Skeletal muscle cell (primary cell): ENCODE results near the gene AKAP7.
A peak's percentile ranks its signal among the peaks of the same experiment; 100 is the strongest.

ENCODE experiments used
- DNase-seq: peaks from one replicate; pipeline ENCODE4 v3.0.0-alpha.2; 2010; ENCODE audit warnings: low read depth
- H3K4me3 ChIP-seq: 2 replicates; pipeline ENCODE4 v1.5.1; 2011; ENCODE audit warnings: low read depth, mild to moderate bottlenecking, control low read depth, low read length, moderate library complexity

The AKAP7 gene

GRCh38 chr6:131183427-131184095, 48.3 kb downstream of the AKAP7 start:
- no peak overlapping the region for H3K4me3 ChIP-seq
- DNase-seq: no peak

- no peak overlapping the region for H3K4me3 ChIP-seq
- no peak for DNase-seq
Measured at GRCh38 chr6:131191590-131191989, 56.3 kb downstream of the AKAP7 start.

- DNase-seq: no peak
- H3K4me3 ChIP-seq: no peak overlapping the region
Measured at GRCh38 chr6:131197716-131198115, 62.4 kb downstream of the AKAP7 start.

GRCh38 chr6:131199568-131200272, 64.5 kb downstream of the AKAP7 start:
- H3K4me3 ChIP-seq: no peak overlapping the region
- peak; percentile 32 for DNase-seq

- H3K4me3 ChIP-seq: no peak overlapping the region
- DNase-seq: no peak
Measured at GRCh38 chr6:131205481-131206244, 70.4 kb downstream of the AKAP7 start.

GRCh38 chr6:131206463-131207251, 71.4 kb downstream of the AKAP7 start:
- no peak for DNase-seq
- H3K4me3 ChIP-seq: no peak overlapping the region

GRCh38 chr6:131208787-131209186, 73.5 kb downstream of the AKAP7 start:
- DNase-seq: no peak
- H3K4me3 ChIP-seq: no peak overlapping the region

- no peak overlapping the region for H3K4me3 ChIP-seq
- DNase-seq: no peak
Measured at GRCh38 chr6:131210469-131210868, 75.2 kb downstream of the AKAP7 start.

- H3K4me3 ChIP-seq: no peak overlapping the region
- peak; percentile 50 for DNase-seq
Measured at GRCh38 chr6:131212024-131212423, 76.8 kb downstream of the AKAP7 start.

GRCh38 chr6:131212913-131213312, 77.6 kb downstream of the AKAP7 start:
- no peak for DNase-seq
- no peak overlapping the region for H3K4me3 ChIP-seq

- peak; percentile 76 for DNase-seq
- H3K4me3 ChIP-seq: no peak overlapping the region
Measured at GRCh38 chr6:131213501-131213990, 78.3 kb downstream of the AKAP7 start.

- DNase-seq: no peak
- no peak overlapping the region for H3K4me3 ChIP-seq
Measured at GRCh38 chr6:131215219-131215618, 80.0 kb downstream of the AKAP7 start.

GRCh38 chr6:131216246-131216645, 81.0 kb downstream of the AKAP7 start:
- no peak overlapping the region for H3K4me3 ChIP-seq
- DNase-seq: no peak

GRCh38 chr6:131222773-131223172, 87.5 kb downstream of the AKAP7 start:
- no peak for DNase-seq
- no peak overlapping the region for H3K4me3 ChIP-seq

GRCh38 chr6:131223416-131223815, 88.1 kb downstream of the AKAP7 start:
- DNase-seq: no peak

GRCh38 chr6:131225127-131225526, 89.9 kb downstream of the AKAP7 start:
- no peak overlapping the region for H3K4me3 ChIP-seq
- no peak for DNase-seq

More at GRCh38 chr6:131223416-131223815, 88.1 kb downstream of the AKAP7 start:
- no peak overlapping the region for H3K4me3 ChIP-seq

GRCh38 chr6:131225959-131226358, 90.7 kb downstream of the AKAP7 start:
- DNase-seq: no peak
- H3K4me3 ChIP-seq: no peak overlapping the region

GRCh38 chr6:131226459-131227157, 91.3 kb downstream of the AKAP7 start:
- no peak overlapping the region for H3K4me3 ChIP-seq
- DNase-seq: no peak

GRCh38 chr6:131227158-131227543, 91.9 kb downstream of the AKAP7 start:
- DNase-seq: no peak

More at GRCh38 chr6:131227158-131227543, 91.9 kb downstream of the AKAP7 start:
- H3K4me3 ChIP-seq: no peak overlapping the region
